T-helper 22 cell (primary cell): Measurements from ENCODE around the gene PDCD11.
A peak's percentile ranks its signal among the peaks of the same experiment; 100 is the strongest.

ENCODE experiments used
- DNase-seq: peaks from one replicate; pipeline ENCODE4 v3.0.0-alpha.2; 2020; ENCODE audit warnings: low read depth

The PDCD11 gene

DNA sequence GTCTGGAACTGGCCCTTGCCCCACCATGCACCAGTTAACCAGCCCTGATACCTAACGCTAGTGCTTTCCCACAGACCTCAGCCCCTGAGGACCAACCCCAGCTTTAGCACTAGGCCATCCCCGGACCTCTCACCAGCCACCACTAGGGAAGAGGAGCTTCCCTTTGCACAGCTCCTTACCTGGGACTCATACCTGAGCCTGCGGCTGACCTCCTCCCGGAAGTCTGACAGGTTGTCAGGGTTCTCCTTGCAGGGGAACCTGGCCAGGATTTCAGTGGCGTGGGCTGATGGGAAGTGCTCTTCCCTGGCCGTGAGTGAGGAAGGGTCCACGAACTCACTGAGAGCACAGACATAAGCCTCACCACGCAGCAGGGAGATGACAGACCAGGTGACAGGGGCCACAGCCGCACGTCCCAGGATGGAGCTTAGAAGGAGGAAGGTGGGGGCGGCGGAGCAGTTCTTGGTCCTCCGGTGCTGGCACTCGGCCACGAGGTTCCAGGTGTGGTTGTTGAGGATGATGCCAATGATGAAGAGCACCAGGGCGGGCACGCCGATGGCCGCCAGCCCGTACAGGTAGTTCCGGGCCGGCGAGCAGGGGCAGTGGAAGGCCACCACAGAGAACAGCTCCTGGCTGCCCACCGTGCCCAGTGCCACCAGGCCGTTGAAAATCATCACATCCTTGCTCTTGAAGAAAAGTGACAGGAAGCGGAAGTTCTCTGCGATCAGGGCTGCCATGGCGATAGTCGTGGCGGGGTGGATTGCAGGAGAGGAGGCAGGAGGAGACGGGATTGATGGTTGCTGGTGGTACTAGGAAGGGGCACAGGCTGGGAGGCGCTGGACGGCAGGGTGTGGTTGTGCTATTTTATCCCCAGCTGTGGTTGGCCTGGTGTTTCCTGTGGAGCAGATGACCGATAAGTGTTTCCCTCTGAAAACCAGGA is 53.0 kb downstream of the PDCD11 start:
- no peak for DNase-seq

- DNase-seq = no peak
Measured at GRCh38 chr10:103450201-103450695, 53.8 kb downstream of the PDCD11 start.

- peak; percentile 29 for DNase-seq
Measured at GRCh38 chr10:103451091-103451813, 54.8 kb downstream of the PDCD11 start.

DNA sequence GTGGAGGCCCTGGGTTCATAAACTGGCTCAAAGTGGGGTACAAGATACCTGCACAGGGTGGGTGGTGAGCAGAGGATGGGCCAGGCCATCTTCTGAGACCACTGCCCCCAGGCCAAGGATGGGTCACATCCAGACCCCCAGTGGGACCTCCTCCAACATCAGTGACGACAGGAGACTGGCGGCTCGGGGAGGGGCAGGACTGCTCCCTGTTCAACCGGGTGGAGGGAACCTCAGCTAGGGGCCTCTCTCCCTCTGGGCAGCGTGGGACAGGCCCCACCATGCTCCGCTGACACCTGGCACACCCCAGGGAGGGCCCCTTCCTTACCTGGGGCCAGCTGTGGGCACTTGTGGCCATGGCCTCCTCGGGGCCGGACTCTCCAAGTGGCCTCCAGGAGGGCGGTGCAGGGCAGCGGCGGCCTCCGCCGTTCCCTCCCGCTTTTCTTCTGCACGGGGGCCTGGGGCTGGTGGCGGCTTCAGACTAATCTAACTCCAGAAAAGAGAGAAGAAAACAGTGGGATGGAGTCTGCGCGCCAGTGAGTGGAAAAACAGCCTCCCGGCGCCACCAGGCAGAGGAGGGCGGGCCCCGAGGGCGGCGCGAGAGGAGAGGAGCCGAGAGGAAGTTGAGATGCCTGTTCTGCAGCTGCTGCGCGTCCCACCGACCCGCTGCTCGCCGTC is 55.5 kb downstream of the PDCD11 start, which contains the start of gene CALHM2:
CALHM2 (minus strand) TSS at position 540 of the 675 bp plus-strand sequence. CDS start 2,429 bp downstream, outside the sequence.
- no peak for DNase-seq

- DNase-seq = no peak
Measured at GRCh38 chr10:103452506-103453230, 56.2 kb downstream of the PDCD11 start.

GRCh38 chr10:103454026-103454425 is 57.6 kb downstream of the PDCD11 start:
- DNase-seq = no peak

- DNase-seq = no peak
Measured at GRCh38 chr10:103455235-103455634, 58.8 kb downstream of the PDCD11 start.

GRCh38 chr10:103456074-103456660 is 59.7 kb downstream of the PDCD11 start:
- DNase-seq = no peak

- DNase-seq = no peak
Measured at GRCh38 chr10:103457176-103457712, 60.8 kb downstream of the PDCD11 start.

- no peak for DNase-seq
Measured at GRCh38 chr10:103457896-103458583, 61.6 kb downstream of the PDCD11 start.

GRCh38 chr10:103458720-103459119 is 62.3 kb downstream of the PDCD11 start, which contains the start of gene CALHM1:
TSS of gene CALHM1 (minus strand) at chr10:103458900. CDS start at chr10:103458751, 149 bp downstream.
- no peak for DNase-seq

- DNase-seq = no peak
Measured at GRCh38 chr10:103459615-103460014, 63.2 kb downstream of the PDCD11 start.

DNA sequence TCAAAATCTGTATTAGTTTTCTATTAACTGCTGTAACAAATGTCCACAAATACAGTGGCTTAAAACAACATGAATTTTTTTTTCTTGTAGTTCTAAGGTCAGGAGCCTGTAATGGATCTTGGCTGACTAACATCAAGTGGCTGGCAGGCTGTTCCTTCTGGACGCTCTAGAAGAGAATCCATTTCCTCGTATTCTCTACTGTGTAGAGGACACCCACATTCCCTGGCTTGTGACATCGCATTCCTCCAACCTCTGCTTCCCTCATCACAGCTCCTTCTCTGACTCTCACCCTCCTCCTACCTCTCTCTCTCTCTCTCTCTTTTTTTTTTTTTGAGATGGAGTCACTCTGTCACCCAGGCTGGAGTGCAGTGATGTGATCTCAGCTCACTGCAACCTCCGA is 67.1 kb downstream of the PDCD11 start:
- no peak for DNase-seq

DNA sequence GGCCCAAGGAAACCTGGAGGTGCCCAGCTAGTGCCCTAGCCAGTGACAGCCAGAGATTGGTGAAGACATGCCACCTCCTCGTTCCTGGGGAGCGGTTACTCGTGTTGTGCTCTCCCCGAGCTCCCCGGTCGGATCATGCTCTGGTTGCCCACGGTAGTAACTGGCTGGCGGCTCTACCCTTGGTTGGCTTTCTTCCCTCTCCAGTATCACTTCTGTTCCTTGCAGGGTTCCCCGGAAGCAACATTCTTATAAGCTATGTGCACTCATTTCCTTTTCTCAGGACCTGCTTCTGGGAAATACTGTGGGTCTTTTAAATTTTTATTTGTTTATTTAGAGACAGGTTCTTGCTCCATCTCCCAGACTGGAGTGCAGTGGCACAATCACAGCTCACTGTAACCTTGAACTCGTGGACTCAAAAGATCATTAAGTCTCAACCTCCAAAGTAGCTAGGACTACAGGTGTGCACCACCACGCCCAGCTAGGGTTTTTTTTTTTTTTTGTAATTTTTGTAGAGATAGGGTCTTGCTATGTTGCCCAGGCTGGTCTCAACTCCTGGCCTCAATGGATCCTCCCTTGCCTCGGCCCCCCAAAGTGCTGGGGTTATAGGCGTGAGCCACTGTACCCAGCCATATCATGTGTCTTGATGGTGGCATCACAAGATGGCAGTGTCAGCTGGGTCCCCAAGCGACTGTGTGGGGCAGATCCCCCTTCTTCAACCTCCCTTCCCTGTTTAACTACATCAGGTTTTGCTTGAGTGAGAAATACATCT is 69.2 kb downstream of the PDCD11 start:
- no peak for DNase-seq

- DNase-seq = no peak
Measured at GRCh38 chr10:103466734-103467133, 70.3 kb downstream of the PDCD11 start.

DNA sequence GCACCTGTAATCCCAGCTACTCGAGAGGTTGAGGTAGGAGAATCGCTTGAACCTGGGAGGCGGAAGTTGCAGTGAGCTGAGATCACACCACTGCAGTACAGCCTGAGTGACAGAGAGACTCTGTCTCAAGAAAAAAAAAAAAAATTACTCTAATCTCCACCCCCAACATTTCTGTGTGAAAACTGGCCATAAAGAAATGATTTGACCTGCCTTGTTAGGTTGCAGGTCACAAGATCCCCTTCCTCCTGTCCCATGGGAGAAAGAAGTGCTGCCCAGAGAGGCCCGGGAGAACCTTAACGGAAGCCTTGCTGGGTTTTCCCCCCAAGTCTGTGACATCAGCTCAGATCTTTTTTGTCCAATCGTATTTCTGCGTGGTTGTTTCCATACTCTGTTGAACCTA is 71.0 kb downstream of the PDCD11 start:
- no peak for DNase-seq

GRCh38 chr10:103469201-103469600 is 72.8 kb downstream of the PDCD11 start:
- no peak for DNase-seq

DNA sequence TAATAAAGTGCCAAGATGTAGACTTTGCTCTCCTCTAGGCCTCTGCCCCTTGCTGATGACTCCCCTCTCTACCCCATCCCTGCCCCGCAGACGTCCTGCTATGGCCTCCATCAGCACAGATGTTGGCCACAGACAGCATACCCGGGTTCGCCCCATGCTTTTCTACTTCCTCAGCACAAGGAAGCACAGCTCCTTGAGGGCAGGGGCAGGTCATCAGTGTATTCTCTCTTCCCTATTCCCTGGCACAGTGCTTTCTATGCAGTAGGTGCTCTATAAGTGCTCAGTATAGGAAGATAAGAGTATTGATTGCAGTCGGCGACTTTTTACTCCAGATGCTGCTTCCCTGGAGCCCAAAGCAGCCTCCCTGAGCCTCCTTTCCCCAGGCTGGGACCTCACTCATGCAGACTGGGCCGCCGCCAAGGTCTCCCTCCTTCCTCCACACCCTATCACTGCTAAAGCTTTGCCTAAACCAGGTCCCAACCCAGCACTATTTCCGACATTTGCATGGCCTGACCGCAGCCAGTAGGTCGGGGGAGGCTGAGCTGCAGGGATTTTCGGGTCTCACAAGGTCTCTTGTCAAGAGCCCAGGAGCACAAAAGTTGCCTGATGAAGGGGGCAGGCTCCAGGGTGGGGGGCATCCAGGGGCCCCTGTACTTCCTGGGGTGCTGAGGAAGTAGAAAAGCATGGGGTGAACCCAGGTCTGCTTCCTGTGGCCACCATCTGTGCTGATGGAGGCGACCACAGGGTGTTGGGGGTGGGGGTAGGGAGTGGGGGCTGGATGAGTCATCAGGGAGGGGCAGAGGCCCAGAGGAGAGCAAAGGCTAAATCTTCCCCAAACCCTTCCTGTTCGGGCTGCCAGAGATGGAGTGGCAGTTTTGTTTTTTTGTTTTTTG is 74.6 kb downstream of the PDCD11 start:
- peak; percentile 71 for DNase-seq
